ENCODE results near the gene DRC7.

Gene DRC7

GRCh38 chr16:57727610-57728009 is 33.0 kb downstream of the DRC7 start:
- intact Hi-C loops (cut with DNase I), result loop anchor here (10.0 kb wide), 1 partner anchor 63 kb away; the partner anchor contains the start of gene ADGRG3
- DNase-seq, result peak in 3 of 10 donors; percentile 7 to 53 (median 35)

GRCh38 chr16:57728336-57729181 is 34.0 kb downstream of the DRC7 start:
- peak in 3 of 10 donors; percentile 42 to 68 (median 62) for DNase-seq
- intact Hi-C loops (cut with DNase I), result loop anchor here (10.0 kb wide), 1 partner anchor 64 kb away; the partner anchor contains the start of gene ADGRG3

GRCh38 chr16:57729182-57729484 is 34.5 kb downstream of the DRC7 start:
- intact Hi-C loops (cut with DNase I), result loop anchor here (10.0 kb wide), 1 partner anchor 64 kb away; the partner anchor contains the start of gene ADGRG3

GRCh38 chr16:57729852-57730251 is 35.2 kb downstream of the DRC7 start:
- peak in 2 of 10 donors; percentile 5 to 14 for DNase-seq
- intact Hi-C loops (cut with DNase I), result loop anchor here (10.0 kb wide), 1 partner anchor 65 kb away; the partner anchor contains the start of gene ADGRG3

More at GRCh38 chr16:57729182-57729484, 34.5 kb downstream of the DRC7 start:
- DNase-seq, result peak in 1 of 10 donors; percentile 12

- peak in 2 of 10 donors; percentile 58 to 71 for DNase-seq
- intact Hi-C loops (cut with DNase I), result no loop called here
Observed at GRCh38 chr16:57730771-57731730, 36.4 kb downstream of the DRC7 start.

- intact Hi-C loops (cut with DNase I), result no loop called here
- DNase-seq, result no peak
Observed at GRCh38 chr16:57732037-57732436, 37.4 kb downstream of the DRC7 start.

- intact Hi-C loops (cut with DNase I), result no loop called here
Observed at GRCh38 chr16:57732714-57733113, 38.1 kb downstream of the DRC7 start.

GRCh38 chr16:57734308-57734924 is 39.8 kb downstream of the DRC7 start:
- intact Hi-C loops (cut with DNase I), result no loop called here

More at GRCh38 chr16:57732714-57733113, 38.1 kb downstream of the DRC7 start:
- DNase-seq, result peak in 2 of 10 donors; percentile 10 to 11

GRCh38 chr16:57734925-57735754 is 40.5 kb downstream of the DRC7 start:
- peak; percentile 96 to 100 (median 99) for DNase-seq
- intact Hi-C loops (cut with DNase I), result no loop called here

More at GRCh38 chr16:57734308-57734924, 39.8 kb downstream of the DRC7 start:
- DNase-seq, result peak in 3 of 10 donors; percentile 46 to 86 (median 62)

- intact Hi-C loops (cut with DNase I), result no loop called here
- peak in 2 of 10 donors; percentile 52 to 59 for DNase-seq
Observed at GRCh38 chr16:57735755-57736418, 41.3 kb downstream of the DRC7 start, which contains the start of gene KATNB1. TSS of gene KATNB1 (plus strand) at chr16:57735770. CDS start at chr16:57737244, 1,474 bp downstream.

- peak in 7 of 10 donors; percentile 35 to 93 (median 61) for DNase-seq
- intact Hi-C loops (cut with DNase I), result no loop called here
Observed at GRCh38 chr16:57736419-57737351, 42.1 kb downstream of the DRC7 start.

GRCh38 chr16:57738844-57739243 is 44.2 kb downstream of the DRC7 start:
- intact Hi-C loops (cut with DNase I), result no loop called here
- DNase-seq, result peak in 1 of 10 donors; percentile 36

- intact Hi-C loops (cut with DNase I), result no loop called here
- peak in 2 of 10 donors; percentile 74 to 78 for DNase-seq
Observed at GRCh38 chr16:57739756-57740422, 45.3 kb downstream of the DRC7 start.

GRCh38 chr16:57740423-57741071 is 45.9 kb downstream of the DRC7 start:
- intact Hi-C loops (cut with DNase I), result no loop called here
- DNase-seq, result peak in 3 of 10 donors; percentile 67 to 83 (median 80)

GRCh38 chr16:57741660-57742191 is 47.1 kb downstream of the DRC7 start:
- peak in 2 of 10 donors; percentile 85 for DNase-seq
- intact Hi-C loops (cut with DNase I), result no loop called here

- no peak for DNase-seq
- intact Hi-C loops (cut with DNase I), result no loop called here
Observed at GRCh38 chr16:57742543-57742942, 47.9 kb downstream of the DRC7 start.

All from posterior cingulate gyrus (tissue), 11 donors.